Measurements from ENCODE around the gene SCO2.

Gene SCO2

GRCh38 chr22:50490531-50491308 is 34.7 kb downstream of the SCO2 start:
- no peak for DNase-seq

- DNase-seq, result no peak
These were observed 35.8 kb downstream of the SCO2 start for GRCh38 chr22:50489363-50490243.

- DNase-seq, result no peak
These were observed 36.5 kb downstream of the SCO2 start for GRCh38 chr22:50488886-50489285.

- no peak for DNase-seq
These were observed 37.3 kb downstream of the SCO2 start for GRCh38 chr22:50488006-50488677.

GRCh38 chr22:50487290-50488005 is 38.0 kb downstream of the SCO2 start:
- DNase-seq, result no peak

- DNase-seq, result no peak
These were observed 38.7 kb downstream of the SCO2 start, which contains the start of gene MIOX for GRCh38 chr22:50486561-50487289. TSS of gene MIOX (plus strand) at chr22:50486859. CDS start at chr22:50486898, 39 bp downstream.

- peak; percentile 22 for DNase-seq
These were observed 39.9 kb downstream of the SCO2 start for GRCh38 chr22:50485221-50486131.

GRCh38 chr22:50483977-50484853 is 41.2 kb downstream of the SCO2 start:
- no peak for DNase-seq

- no peak for DNase-seq
These were observed 41.8 kb downstream of the SCO2 start for GRCh38 chr22:50483556-50483955.

GRCh38 chr22:50483106-50483505 is 42.3 kb downstream of the SCO2 start:
- DNase-seq, result no peak

GRCh38 chr22:50482107-50483074 is 43.0 kb downstream of the SCO2 start:
- no peak for DNase-seq

- DNase-seq, result peak; percentile 51
These were observed 43.8 kb downstream of the SCO2 start, which contains the start of gene ADM2 for GRCh38 chr22:50481440-50482106. TSS of gene ADM2 (plus strand) at chr22:50481543. CDS start at chr22:50481848, 305 bp downstream.

- no peak for DNase-seq
These were observed 44.4 kb downstream of the SCO2 start for GRCh38 chr22:50481045-50481439.

- no peak for DNase-seq
These were observed 45.7 kb downstream of the SCO2 start for GRCh38 chr22:50479721-50480120.

GRCh38 chr22:50477923-50478322 is 47.5 kb downstream of the SCO2 start:
- no peak for DNase-seq

- DNase-seq, result no peak
These were observed 48.5 kb downstream of the SCO2 start for GRCh38 chr22:50476868-50477267.

GRCh38 chr22:50475652-50476002 is 49.8 kb downstream of the SCO2 start:
- no peak for DNase-seq

Measured in OCI-M1 (cell line).